ENCODE results near the gene STAT5B. TPM values are rescaled to one million over a fixed set of nuclear protein-coding genes. Genes with fewer than 3 reads are reported as not detected.

STAT5B gene
- total RNA-seq, 1 experiment from 2014 or later, result 42.9 TPM

GRCh38 chr17:42277342-42277712 lies 1.1 kb upstream of the STAT5B start:
- no peak overlapping the region; a peak in 1 of 7 replicates for H3K27ac Mint-ChIP-seq
- H3K27me3 Mint-ChIP-seq (ENCODE audit: low read depth), result peaks cover 4% of the 10 kb centered on the region
- Histone ChIP-seq H3K4me1 (ENCODE audit: insufficient read depth, low read length) (peaks cover 6% of the 10 kb centered on the region), H2BK120ac (ENCODE audit: low read depth, low read length, poor library complexity, severe bottlenecking) (no peak overlapping the region), H3K9me3 (ENCODE audit: control insufficient read depth, low read depth, low read length) (no peaks in the 10 kb centered on the region), H3K79me2 (ENCODE audit: insufficient read depth, low read length) (peaks cover 2% of the 10 kb centered on the region; the same call in 1 of the 2 replicates), H4K5ac (ENCODE audit: insufficient read length, low read depth, low read length) (no peak overlapping the region), H3K27me3 (ENCODE audit: insufficient read depth, low read length) (no peaks in the 10 kb centered on the region), H2AK5ac (ENCODE audit: insufficient read length, low read length) (no peak overlapping the region), H3K9ac (ENCODE audit: extremely low read depth, insufficient read length, low read length) (no peak overlapping the region), H3K27ac (ENCODE audit: insufficient read length, low read depth, low read length) (no peak overlapping the region), H3K14ac (ENCODE audit: insufficient read depth, low read length) (no peak overlapping the region), H3K4ac (ENCODE audit: low read depth, low read length) (no peak overlapping the region), H3K56ac (ENCODE audit: insufficient read length, low read depth, low read length) (no peak overlapping the region), H2AFZ (ENCODE audit: low read length) (no peak overlapping the region), H2BK20ac (ENCODE audit: low read depth, low read length, poor library complexity, severe bottlenecking) (no peak overlapping the region), H2BK12ac (ENCODE audit: insufficient read length, low read depth, low read length) (no peak overlapping the region), H3K18ac (ENCODE audit: insufficient read length, low read depth, low read length) (no peak overlapping the region), H3K23ac (ENCODE audit: insufficient read length, low read depth, low read length) (no peak overlapping the region), H4K8ac (replicated peaks; ENCODE audit: insufficient read length, low read depth, low read length) (no peak overlapping the region), H2BK15ac (ENCODE audit: low read depth, low read length) (no peak overlapping the region), H4K91ac (ENCODE audit: insufficient read length, low read depth, low read length) (no peak overlapping the region), H3K23me2 (ENCODE audit: insufficient read length, low read depth, low read length, poor library complexity, severe bottlenecking) (peaks cover 12% of the 10 kb centered on the region), H3T11ph (ENCODE audit: low read length) (no peak overlapping the region), H3K4me2 (ENCODE audit: insufficient read depth, insufficient read length, low read length) (peak overlapping the region; percentile 65), H4K20me1 (ENCODE audit: control insufficient read depth, insufficient read depth, insufficient read length) (no peaks in the 10 kb centered on the region), H3K79me1 (ENCODE audit: insufficient read depth, low read depth, low read length, poor library complexity, severe bottlenecking) (no peaks in the 10 kb centered on the region), H2BK5ac (ENCODE audit: insufficient read length, low read length) (no peak overlapping the region)
- H3K9me3 Mint-ChIP-seq, result no peaks in the 10 kb centered on the region; a peak in 1 of 5 replicates
- TF ChIP-seq CTCF (conservative IDR thresholded peaks at IDR 0.05), result no peak
- no peaks in the 10 kb centered on the region; a peak in 2 of 7 replicates for H3K36me3 Mint-ChIP-seq (ENCODE audit: insufficient read depth in 1 of 3, low read depth in 3 of 3)
- H3K4me3 Mint-ChIP-seq, result peak overlapping the region; percentile 78 to 90
- peaks cover 45 to 46% of the 10 kb centered on the region in 2 experiments for H3K4me1 Mint-ChIP-seq
- WGBS (ENCODE audit: extremely low coverage, insufficient read length, low lambda C conversion rate), result no CpG with 5 or more reads among the region's 6 CpGs
- no peak for DNase-seq

Data from H9 (cell line).